Measurements from ENCODE around the gene SLC45A2.
"Not testable (repeated sequence)": the region's sequence is repeated elsewhere in the genome, so short reads cannot be mapped to it uniquely, and the experiment has no call there.

Gene SLC45A2

DNA sequence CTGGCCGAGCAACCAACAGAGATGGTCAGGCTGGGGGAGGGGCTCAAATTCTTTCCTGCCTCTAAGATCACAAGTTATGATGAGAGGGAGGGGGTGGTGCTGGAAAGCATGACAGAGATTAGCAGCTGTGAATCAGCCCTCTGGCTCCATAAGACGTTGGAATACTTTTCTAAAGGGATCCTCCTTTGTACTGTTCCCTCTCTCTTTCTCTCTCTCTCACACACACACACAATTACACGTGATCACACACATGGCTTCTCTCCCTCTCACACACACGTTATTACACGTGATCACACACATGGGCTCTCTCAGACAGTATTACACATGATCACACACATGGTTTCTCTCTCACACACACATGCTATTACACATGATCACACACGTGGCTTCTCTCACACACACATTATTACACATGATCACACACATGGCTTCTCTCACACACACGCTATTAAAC, at the start of gene SLC45A2:
TSS of gene SLC45A2 (minus strand) at position 23 of the 454 bp plus-strand sequence. CDS start 110 bp downstream, outside the sequence.
- TF ChIP-seq ZNF274 (IDR thresholded peaks at IDR 0.05; ENCODE audit: low read depth, low read length) = no peak
- TF ChIP-seq YY1 (IDR thresholded peaks at IDR 0.05; ENCODE audit: insufficient read depth, insufficient read length) = no peak
- TF ChIP-seq SUZ12 (IDR thresholded peaks at IDR 0.05; ENCODE audit: extremely low read depth, insufficient read depth, insufficient read length) = no peak
- Histone ChIP-seq H3K4me1 (ENCODE audit: insufficient read depth, insufficient read length) (no peaks in the 10 kb centered on the region), H3K9ac (ENCODE audit: insufficient read length, low read depth) (no peak within 1 kb of the TSS), H3K36me3 (ENCODE audit: insufficient read depth, insufficient read length, low read length) (peaks cover 14% of the 10 kb centered on the region), H3K27me3 (ENCODE audit: insufficient read depth, insufficient read length) (no peaks in the 10 kb centered on the region), H3K9me3 (ENCODE audit: insufficient read depth, low read length) (no peaks in the 10 kb centered on the region), H3K4me3 (ENCODE audit: insufficient read length, low read depth) (no peak within 1 kb of the TSS)
- DNase-seq (ENCODE audit: low read depth, low spot score) = no peak

- DNase-seq (ENCODE audit: low read depth, low spot score) = no peak
- H3K9ac ChIP-seq (ENCODE audit: insufficient read length, low read depth) = no peak overlapping the region
- no peaks in the 10 kb centered on the region for H3K36me3 ChIP-seq (ENCODE audit: insufficient read depth, insufficient read length, low read length)
- TF ChIP-seq SUZ12 (IDR thresholded peaks at IDR 0.05; ENCODE audit: extremely low read depth, insufficient read depth, insufficient read length) (no peak), YY1 (IDR thresholded peaks at IDR 0.05; ENCODE audit: insufficient read depth, insufficient read length) (no peak), ZNF274 (IDR thresholded peaks at IDR 0.05; ENCODE audit: low read depth, low read length) (no peak)
- H3K9me3 ChIP-seq (ENCODE audit: insufficient read depth, low read length) = no peaks in the 10 kb centered on the region
- H3K27me3 ChIP-seq (ENCODE audit: insufficient read depth, insufficient read length) = no peaks in the 10 kb centered on the region
- no peaks in the 10 kb centered on the region for H3K4me1 ChIP-seq (ENCODE audit: insufficient read depth, insufficient read length)
- no peak overlapping the region for H3K4me3 ChIP-seq (ENCODE audit: insufficient read length, low read depth)
Measured at GRCh38 chr5:34031966-34032365, 47.5 kb upstream of the SLC45A2 start.

GRCh38 chr5:34031117-34031516, 46.6 kb upstream of the SLC45A2 start:
- TF ChIP-seq YY1 (IDR thresholded peaks at IDR 0.05; ENCODE audit: insufficient read depth, insufficient read length) = no peak
- no peak for TF ChIP-seq ZNF274 (IDR thresholded peaks at IDR 0.05; ENCODE audit: low read depth, low read length)
- TF ChIP-seq SUZ12 (IDR thresholded peaks at IDR 0.05; ENCODE audit: extremely low read depth, insufficient read depth, insufficient read length) = no peak

DNA sequence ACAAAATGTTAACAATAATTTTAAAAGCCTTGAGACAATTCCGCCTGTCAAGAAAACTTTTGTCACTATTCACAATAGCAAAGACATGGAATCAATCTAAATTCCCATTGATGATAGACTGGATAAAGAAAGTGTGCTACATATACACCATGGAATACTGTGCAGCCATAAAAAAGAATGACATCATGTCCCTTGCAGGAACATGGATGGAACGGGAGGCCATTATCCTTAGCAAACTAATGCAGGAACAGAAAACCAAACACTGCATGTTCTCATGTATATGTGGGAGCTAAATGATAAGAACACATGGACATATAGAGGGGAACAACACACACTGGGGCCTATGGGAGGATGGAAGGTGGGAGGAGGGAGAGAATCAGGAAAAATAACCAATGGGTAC, 46.1 kb upstream of the SLC45A2 start:
- not testable (repeated sequence) for H3K4me1 ChIP-seq (ENCODE audit: insufficient read depth, insufficient read length); H3K9me3 ChIP-seq (ENCODE audit: insufficient read depth, low read length); H3K36me3 ChIP-seq (ENCODE audit: insufficient read depth, insufficient read length, low read length); H3K9ac ChIP-seq (ENCODE audit: insufficient read length, low read depth); DNase-seq (ENCODE audit: low read depth, low spot score); H3K27me3 ChIP-seq (ENCODE audit: insufficient read depth, insufficient read length); H3K4me3 ChIP-seq (ENCODE audit: insufficient read length, low read depth)

More at GRCh38 chr5:34031117-34031516, 46.6 kb upstream of the SLC45A2 start:
- no peak for DNase-seq (ENCODE audit: low read depth, low spot score)
- Histone ChIP-seq H3K4me3 (ENCODE audit: insufficient read length, low read depth) (no peak overlapping the region), H3K9me3 (ENCODE audit: insufficient read depth, low read length) (no peaks in the 10 kb centered on the region), H3K27me3 (ENCODE audit: insufficient read depth, insufficient read length) (no peaks in the 10 kb centered on the region), H3K4me1 (ENCODE audit: insufficient read depth, insufficient read length) (no peaks in the 10 kb centered on the region), H3K36me3 (ENCODE audit: insufficient read depth, insufficient read length, low read length) (no peaks in the 10 kb centered on the region), H3K9ac (ENCODE audit: insufficient read length, low read depth) (no peak overlapping the region)

GRCh38 chr5:34030048-34030447, 45.6 kb upstream of the SLC45A2 start:
- Histone ChIP-seq H3K4me1 (ENCODE audit: insufficient read depth, insufficient read length) (no peaks in the 10 kb centered on the region), H3K4me3 (ENCODE audit: insufficient read length, low read depth) (no peak overlapping the region), H3K27me3 (ENCODE audit: insufficient read depth, insufficient read length) (no peaks in the 10 kb centered on the region), H3K9me3 (ENCODE audit: insufficient read depth, low read length) (no peaks in the 10 kb centered on the region), H3K9ac (ENCODE audit: insufficient read length, low read depth) (no peak overlapping the region), H3K36me3 (ENCODE audit: insufficient read depth, insufficient read length, low read length) (no peaks in the 10 kb centered on the region)
- TF ChIP-seq YY1 (IDR thresholded peaks at IDR 0.05; ENCODE audit: insufficient read depth, insufficient read length) = no peak
- DNase-seq (ENCODE audit: low read depth, low spot score) = no peak

GRCh38 chr5:34028349-34028748, 43.9 kb upstream of the SLC45A2 start:
- Histone ChIP-seq H3K9me3 (ENCODE audit: insufficient read depth, low read length) (no peaks in the 10 kb centered on the region), H3K36me3 (ENCODE audit: insufficient read depth, insufficient read length, low read length) (no peaks in the 10 kb centered on the region), H3K9ac (ENCODE audit: insufficient read length, low read depth) (no peak overlapping the region), H3K4me1 (ENCODE audit: insufficient read depth, insufficient read length) (no peaks in the 10 kb centered on the region), H3K27me3 (ENCODE audit: insufficient read depth, insufficient read length) (no peaks in the 10 kb centered on the region), H3K4me3 (ENCODE audit: insufficient read length, low read depth) (no peak overlapping the region)
- TF ChIP-seq YY1 (IDR thresholded peaks at IDR 0.05; ENCODE audit: insufficient read depth, insufficient read length) (no peak), ZNF274 (IDR thresholded peaks at IDR 0.05; ENCODE audit: low read depth, low read length) (no peak)
- no peak for DNase-seq (ENCODE audit: low read depth, low spot score)

GRCh38 chr5:34026089-34026761, 41.7 kb upstream of the SLC45A2 start:
- no peaks in the 10 kb centered on the region for H3K36me3 ChIP-seq (ENCODE audit: insufficient read depth, insufficient read length, low read length)

More at GRCh38 chr5:34026089-34026761, 41.7 kb upstream of the SLC45A2 start:
- no peak for TF ChIP-seq ZNF274 (IDR thresholded peaks at IDR 0.05; ENCODE audit: low read depth, low read length)
- TF ChIP-seq SUZ12 (IDR thresholded peaks at IDR 0.05; ENCODE audit: extremely low read depth, insufficient read depth, insufficient read length) = no peak
- no peak for TF ChIP-seq YY1 (IDR thresholded peaks at IDR 0.05; ENCODE audit: insufficient read depth, insufficient read length)
- Histone ChIP-seq H3K9me3 (ENCODE audit: insufficient read depth, low read length) (no peaks in the 10 kb centered on the region), H3K4me1 (ENCODE audit: insufficient read depth, insufficient read length) (no peaks in the 10 kb centered on the region), H3K27me3 (ENCODE audit: insufficient read depth, insufficient read length) (no peaks in the 10 kb centered on the region), H3K9ac (ENCODE audit: insufficient read length, low read depth) (no peak overlapping the region), H3K4me3 (ENCODE audit: insufficient read length, low read depth) (no peak overlapping the region)
- DNase-seq (ENCODE audit: low read depth, low spot score) = no peak
